GM18868 (cell line): ENCODE data around the gene AOPEP.
"Not testable (repeated sequence)": the region's sequence is repeated elsewhere in the genome, so short reads cannot be mapped to it uniquely, and the experiment has no call there.

Experiments
- ATAC-seq: cut with Tn5 transposase; IDR thresholded peaks from one replicate; pipeline ENCODE4 v1.9.1; 2021; ENCODE audit warnings: mild to moderate bottlenecking, moderate library complexity; ENCODE audit not compliant: unreplicated experiment

The AOPEP gene

DNA sequence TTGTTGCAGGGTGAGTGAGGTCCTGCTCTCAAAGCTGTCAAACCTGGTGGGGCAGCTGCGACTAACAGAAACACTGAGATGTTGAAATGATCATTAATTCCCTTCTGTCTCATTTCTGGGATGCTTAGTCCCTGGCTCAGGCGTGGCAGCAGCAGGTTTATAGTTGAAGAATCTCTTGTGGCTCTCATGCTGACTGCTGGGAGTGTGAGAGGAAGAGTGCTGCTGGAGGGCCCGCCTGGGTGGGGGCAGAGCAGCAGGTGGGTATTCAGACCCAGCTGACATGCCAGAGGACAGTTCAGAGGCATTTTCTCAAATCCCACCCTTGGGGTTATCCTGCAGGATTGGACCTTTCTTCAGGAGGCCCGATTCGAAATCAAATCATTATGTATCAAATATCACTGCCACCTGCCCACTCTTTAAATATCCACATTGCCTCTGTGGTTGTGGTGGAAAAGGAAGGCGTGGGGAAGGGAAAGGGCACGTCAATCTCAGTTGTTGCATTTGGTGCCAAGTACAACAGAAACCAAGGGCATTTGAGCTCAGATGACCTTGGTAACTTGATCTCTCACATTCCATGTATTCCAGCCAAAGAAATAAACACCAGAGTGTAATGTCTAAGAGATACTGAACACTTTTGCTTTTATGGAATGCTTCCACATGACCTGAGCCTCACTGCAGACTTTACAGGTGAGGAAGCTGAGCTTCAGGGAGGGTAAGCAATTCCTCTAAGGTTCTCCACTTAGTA, 224.3 kb downstream of the AOPEP start:
- ATAC-seq: no peak

DNA sequence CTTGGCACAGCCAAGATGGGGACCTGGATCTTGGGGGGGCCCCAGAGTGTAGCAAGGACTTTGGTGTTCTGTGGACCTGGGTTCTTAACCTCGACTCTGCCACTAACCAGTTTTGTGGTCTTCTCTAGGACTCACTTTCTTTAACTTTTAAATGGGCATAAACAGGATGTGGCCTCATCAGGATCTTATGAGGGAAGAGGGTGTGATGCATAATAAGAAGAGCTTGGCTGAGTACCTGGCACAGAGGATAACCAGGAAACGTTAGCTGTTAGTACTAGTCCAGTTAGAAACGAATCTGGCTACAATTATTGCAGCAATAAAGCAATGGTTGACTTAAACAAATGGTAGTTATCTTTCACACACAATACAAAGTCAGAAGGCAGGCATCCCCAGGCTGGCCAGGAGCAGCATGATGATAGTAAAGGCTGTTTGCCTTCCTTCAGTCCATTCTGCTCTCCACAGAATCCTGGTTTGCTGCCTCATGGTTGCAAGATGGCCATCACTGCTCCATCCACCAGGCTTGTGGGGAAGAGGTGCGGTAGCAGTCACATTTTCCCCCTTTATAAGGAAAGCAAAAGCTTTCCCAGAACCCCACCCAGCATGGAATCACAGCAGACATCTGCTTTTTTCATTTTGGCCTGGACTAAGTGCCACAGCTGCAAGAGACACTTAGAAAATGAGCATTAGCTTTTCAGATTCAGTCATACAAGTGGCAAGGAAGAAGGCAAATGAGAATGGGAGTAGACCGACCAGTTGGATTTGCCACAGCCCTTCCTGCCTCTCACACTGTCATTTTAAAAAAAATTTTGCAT, 225.0 kb downstream of the AOPEP start:
- no peak for ATAC-seq

DNA sequence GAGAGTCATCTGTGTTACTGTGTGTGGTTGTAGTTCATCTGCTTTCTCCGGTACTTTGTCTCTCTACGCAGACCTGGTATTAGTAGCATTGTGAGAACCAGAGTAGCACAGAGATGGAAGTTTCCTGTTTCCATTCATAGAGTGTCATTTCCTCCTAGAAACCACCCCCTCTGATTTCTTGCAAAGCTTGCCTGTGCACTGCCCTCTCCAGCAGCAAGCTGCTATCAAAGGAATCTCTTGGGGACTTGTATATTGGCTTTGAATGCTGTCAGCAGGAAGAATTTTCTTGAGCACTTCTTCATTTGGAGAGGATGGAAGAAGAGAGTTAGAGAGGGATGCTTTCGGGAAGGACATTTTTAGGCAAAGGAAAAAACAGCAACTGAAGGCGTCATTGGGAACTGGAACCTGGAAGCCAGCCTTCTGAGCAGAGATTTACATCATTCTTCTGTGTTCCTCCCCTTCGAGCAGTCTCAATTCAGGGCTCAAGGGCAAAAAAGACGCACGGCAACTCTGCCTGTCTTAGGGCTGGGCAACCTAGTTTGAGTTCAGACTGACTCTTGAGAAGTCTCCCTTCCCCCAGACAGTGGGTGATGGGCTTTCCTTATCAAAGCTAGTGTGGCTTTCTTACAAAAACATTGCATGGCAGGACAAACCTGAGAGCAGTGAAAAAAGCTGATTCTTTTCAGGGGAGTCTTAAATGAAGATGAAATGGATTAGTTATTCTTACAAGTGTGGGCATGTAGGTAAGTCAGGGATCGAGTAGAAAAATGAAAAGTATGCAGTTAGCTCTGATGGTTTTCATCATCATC, 226.3 kb downstream of the AOPEP start:
- ATAC-seq: peak; percentile 84

DNA sequence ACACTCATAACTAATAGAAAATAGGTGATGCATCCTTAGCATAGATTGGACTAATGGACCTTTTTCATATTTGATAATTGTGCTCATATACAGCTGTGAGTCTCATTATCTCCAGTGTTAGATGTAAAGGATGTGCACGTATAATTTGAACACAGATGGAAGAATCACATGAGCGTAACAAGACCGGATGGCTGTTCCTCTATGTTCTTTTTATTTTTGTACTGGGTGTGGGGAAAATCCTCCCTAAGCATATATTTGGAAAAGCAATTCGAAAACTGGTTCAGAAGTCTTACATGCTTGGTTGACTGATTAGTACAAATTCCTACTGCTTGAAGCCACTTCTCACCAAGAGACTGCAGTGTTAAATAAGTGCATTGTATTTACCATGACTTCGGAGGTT, 230.2 kb downstream of the AOPEP start:
- no peak for ATAC-seq

DNA sequence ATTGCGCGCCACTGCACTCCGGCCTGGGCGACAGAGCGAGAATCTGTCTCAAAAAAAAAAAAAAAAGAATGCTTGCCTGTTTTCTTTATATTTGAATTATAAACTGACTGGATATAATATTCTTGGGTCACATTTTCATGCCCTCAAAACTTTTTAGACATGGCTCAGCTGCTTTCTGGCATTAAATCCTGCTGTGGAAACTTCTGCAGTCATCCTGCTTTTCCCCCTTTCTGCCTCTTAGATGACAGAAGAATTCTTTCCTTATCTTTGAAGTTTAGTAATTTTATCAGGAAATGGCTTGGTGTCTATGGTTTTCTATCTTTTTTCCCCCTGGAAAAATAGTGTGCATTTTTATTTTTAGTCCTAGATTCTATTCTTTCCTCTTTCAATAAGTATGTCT, 234.5 kb downstream of the AOPEP start:
- no peak for ATAC-seq

DNA sequence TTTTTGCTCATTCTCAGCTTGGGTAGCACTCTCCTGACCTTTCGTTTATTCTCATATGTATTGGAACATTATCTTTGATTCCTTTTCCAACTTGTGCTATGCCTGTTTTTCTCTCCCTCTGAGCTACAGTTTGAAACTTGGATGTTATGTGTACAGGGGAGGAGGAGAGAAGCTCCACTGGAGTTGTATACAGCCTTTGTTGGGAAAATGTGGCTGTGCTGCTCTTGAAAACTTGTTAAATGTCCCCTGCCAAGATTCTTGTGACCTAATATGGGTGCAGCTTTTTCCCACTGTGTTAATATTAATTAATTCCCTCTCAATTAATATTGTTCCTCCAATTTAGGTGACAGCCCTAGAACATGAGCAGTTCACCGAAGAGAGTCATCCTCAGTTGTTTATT, 235.4 kb downstream of the AOPEP start:
- ATAC-seq: no peak

DNA sequence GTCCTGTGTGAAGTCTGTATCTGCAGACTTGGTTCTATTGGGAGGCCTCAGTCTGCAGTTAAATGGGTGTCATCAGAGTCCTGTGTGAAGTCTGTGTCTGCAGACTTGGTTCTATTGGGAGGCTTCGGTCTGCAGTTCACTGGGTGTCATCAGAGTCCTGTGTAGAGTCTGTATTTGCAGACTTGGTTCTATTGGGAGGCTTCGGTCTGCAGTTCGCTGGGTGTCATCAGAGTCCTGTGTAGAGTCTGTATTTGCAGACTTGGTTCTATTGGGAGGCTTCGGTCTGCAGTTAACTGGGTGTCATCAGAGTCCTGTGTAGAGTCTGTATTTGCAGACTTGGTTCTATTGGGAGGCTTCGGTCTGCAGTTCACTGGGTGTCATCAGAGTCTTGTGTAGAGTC, 239.1 kb downstream of the AOPEP start:
- not testable (repeated sequence) for ATAC-seq

DNA sequence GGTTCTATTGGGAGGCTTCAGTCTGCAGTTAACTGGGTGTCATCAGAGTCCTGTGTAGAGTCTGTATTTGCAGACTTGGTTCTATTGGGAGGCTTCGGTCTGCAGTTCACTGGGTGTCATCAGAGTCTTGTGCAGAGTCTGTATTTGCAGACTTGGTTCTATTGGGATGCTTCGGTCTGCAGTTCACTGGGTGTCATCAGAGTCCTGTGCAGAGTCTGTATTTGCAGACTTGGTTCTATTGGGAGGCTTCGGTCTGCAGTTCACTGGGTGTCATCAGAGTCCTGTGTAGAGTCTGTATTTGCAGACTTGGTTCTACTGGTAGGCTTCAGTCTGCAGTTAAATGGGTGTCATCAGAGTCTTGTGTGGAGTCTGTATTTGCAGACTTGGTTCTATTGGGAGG, 239.5 kb downstream of the AOPEP start:
- not testable (repeated sequence) for ATAC-seq

DNA sequence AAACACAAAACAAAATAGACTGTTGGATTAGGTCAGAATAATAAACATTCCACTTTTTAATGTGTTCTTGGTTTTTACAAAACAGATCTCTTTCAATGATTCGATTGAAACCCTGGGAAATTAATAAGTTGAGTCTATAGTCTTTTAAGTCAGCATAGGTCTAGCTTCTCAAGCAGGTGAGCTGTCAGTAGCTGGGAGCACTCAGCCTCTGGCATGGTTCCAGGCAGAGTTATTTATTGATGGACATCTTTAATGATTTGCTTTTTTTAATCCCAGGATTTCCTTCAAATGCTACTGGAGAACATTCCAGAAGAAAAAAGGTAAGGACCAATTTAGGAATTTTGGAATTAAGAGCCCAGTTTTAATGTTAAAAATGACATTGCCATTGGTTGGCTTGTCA, 241.0 kb downstream of the AOPEP start:
- ATAC-seq: no peak

DNA sequence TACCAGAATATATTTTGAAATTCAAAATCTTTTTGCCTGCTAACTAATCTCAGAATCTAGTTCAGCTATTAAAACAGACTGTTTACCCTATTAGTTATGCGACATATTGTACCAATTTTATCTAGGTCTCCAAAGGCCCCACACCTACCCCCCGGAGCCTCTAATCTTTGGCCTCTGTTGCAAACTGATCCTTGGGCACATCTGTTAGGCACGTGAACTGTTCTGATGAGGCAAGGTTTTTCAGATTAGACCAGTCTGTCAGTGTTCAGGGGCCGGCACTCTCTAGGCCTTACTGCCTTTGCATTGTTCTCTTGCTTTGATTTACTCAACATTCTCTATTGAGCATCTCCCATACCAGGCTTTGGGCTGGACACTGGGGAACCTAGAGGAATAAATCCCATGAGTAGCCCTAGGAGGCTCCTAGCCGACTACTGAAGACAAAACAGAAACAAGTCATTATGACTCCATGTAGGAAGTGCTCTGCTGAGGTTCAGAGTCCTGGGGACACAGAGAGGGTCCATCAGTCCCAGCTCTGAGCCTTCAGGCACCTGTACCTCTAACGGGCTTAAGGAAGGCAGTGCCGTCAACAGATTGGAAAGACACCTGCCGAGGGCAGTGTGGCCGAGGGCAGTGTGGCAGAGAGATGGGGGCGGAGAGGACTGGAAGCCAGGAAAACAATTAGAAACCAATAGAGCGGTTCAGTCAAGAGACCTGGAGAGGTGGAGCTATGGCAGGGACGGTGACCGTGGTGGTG, 245.1 kb downstream of the AOPEP start:
- no peak for ATAC-seq

DNA sequence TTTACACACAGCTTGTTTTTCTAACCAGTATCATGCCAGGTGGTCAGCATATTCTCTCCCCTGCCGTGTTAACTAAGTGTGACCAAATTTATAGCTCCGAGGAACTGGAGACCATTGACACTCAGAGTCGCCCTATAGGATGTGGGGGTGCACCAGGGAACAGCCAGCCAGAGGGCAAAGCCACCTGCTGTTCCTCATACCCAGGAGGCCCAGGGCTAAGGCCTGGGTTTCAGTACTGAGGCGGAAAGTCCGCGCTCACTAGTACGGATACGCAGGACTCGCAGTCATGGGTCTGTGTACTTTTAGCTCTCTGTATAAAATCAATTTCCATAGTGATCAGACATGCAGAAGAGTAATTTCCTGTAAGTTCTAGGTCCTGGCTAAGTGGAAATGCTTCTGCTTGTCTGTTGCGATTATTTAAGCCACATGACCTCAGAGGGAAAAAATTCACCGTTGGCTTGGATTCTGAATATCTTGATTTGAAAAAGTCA, 247.0 kb downstream of the AOPEP start:
- ATAC-seq: no peak

DNA sequence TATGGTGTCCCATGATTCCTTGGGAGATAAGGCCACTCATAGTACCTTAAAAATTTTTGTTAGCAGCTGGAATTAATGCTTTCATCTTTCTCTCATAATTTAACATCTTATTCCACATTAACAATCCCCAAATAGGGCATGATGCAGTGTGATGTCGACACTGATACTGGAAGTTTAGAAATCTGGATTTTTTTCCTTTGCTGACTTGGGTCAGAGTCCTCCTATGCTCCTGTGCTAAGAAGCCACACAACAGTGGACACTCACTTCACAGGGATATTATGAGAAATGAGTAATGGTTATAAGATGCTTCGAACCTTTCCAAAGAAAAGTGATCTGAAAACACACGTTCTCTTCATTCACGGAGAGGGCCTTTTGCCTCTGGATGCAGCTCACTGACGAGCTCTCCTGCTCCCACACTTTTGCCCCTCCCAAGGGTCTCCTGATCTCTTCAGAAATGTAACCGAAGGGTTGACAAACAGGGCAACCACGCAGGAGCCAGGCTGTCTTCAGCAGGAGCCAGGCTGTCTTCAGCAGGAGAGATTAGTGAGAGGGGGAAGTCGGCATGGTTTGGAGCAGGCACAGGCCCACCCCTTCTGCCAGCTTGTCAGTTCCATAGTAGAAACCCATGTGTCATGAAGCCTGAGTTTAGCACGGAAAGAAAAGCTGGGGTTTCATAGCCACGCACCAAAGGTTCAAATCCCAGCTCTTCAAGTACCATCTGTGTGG, 247.8 kb downstream of the AOPEP start:
- ATAC-seq: no peak

DNA sequence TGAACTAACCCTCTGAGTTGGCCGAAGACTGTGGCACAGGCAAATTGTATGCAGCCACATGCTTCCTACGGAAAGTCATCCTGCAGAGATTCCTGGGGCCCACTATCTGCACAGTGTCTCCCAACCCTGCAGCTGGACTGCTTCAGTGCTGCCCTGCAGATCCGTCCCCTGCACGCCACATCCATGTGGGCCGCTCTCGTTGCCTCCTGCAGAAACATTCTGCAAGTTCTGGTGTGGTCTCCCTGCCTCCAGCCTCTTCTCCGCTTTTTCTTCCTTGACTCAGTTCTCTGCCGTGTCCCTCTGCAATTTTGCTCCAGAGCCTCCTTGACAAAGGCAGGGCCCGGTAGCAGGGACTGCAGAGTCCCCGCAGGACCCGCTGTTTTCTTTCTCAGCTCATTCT, 249.0 kb downstream of the AOPEP start:
- no peak for ATAC-seq

DNA sequence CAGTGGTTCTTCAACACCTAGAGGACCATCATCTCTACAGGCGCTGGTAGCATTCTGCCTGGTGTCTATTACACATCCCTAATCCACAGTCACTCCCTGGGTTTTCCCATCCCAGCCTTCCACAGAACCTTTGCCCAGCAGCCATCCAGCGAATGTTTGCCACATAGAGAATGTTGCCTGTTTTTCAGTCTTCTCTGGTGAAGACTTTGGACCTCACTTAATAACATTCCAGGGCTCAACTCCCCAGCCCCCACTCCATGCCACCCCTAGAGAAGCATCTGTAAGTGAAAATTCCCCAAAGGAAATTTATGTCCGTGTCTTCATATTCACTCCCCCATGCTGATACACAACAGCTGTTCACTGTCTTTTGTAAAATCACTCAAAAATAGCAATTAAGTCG, 249.6 kb downstream of the AOPEP start:
- ATAC-seq: no peak

DNA sequence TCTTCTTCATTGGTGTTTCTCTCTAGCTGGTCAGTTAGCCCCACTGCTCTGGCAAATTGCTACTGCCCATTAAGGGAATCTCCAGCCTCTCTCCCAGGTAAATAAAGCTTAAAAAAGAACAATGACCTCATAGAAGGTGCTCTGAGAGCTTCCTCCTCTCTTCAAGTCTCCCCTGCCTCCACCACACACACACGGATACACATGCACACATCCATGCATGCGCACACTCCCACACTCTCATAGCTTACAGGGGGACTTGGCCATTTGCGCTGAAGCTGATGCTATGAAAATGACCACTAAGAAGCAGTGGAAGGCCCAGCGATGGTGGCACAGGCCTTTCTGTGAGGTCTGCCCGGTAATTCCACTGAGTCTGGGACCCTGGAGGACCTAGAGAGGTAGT, 250.9 kb downstream of the AOPEP start:
- ATAC-seq: no peak

DNA sequence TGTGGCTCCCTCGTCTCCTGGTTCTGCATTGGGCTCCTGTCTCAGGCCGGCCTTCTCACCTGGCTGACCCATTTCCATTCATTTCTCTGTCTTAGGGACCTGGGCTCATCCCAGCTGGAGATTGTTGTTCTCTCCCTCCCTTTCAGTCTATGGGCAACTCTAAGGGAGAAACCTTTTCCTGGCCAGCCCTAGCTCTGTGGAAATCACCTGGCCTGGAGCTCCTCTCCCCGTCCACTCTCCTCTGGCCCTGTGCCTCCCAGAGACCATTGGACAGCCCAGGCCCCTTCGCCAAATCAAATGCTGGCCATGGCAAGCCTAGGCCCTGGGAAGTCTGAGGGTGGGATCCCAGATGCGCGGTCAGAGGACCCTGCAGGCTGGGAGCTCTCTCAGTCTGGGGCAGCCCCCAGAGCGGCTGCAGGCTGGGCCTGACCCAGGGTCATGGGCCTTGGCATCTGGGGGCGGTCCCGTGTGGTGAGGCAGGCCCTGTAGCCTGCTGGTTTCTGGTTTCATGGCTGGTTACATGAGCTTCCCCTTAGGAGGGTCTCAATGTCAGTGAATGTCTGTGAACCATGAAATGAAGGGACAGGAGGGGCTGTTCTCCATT, 253.5 kb downstream of the AOPEP start:
- ATAC-seq: no peak

DNA sequence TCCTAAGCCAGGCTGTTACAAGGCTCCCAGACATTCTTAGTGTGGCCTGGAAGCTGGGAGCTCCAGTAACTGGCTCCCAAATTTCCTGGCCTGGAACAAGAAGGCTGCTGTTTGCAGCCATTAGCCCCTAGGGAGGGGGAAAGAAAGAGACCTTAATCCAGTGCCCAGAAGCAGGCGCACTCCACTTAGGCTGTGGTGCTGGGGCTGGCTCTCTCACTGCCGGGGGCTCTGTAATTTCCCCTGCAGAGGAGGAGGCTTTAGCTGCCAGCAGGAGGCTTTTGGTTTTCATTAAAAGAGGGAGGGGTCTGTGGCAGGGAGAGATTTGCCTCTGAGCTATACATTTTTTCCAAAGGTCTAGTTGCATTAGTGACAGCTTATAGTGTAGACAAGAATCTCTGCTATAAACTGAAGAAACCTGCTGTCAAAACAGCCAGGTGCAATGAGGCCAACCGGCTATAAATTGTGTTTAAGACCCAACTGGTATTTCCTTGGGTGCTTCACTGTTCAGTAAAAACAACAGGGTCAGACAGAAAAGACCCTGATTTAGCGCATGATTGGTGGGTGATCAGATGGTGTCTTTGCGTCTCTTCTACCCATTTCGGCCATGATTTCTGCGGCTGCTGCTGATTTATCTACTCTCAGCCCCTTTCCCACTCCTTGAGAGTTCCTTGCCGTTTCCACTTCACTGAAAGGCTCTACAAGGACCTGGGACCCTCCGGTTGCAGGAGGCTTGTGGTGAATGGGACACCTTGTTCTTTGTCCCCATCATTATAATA, 254.6 kb downstream of the AOPEP start:
- ATAC-seq: no peak

DNA sequence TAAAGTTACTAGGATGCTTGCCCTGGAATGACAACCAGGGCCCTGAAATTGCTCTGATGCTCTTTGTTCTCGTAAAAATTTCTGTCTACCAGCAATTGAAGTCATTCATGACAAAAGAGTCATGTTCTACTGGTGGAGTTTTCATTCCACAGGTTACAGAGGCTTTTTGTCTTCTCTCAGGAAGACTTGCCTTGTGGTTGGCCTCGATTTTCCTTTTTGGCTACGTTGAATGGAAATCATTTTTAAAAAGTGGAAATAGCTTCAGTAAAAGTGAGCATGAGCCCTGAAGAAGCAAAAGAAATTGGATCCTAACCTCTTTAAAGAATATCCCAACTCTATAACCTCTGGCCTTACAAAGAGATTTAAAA, 255.2 kb downstream of the AOPEP start:
- ATAC-seq: no peak

DNA sequence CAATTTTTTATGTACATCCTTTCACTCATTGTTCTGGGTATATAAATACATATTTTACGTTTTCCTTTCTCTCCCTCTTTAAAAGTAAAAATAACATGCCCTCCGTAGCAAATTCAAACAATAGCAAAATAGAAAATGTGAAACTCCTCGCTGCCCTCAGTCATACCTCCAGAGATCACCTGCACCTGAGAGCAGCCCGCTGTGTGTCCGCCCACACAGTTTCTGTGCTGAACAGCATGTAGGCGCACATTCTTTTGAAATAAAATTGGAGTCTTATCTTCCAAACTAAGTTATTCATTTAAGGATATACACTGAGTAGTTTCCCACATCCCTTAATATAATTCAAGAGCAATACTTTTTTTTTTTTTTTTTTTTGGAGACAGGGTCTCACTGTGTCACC, 255.7 kb downstream of the AOPEP start:
- ATAC-seq: no peak
